K562 (cell line): Measurements from ENCODE around the gene ASIC1. TPM values are rescaled to one million over a fixed set of nuclear protein-coding genes. Genes with fewer than 3 reads are reported as not detected.

Experiments
- ATAC-seq: fragments of 200-7000 bp; cut with Tn5 transposase; 3 replicates; pipeline ENCODE4 v1.9.1; 2020; ENCODE audit warnings: moderate library complexity
- BruUV-seq: library from RNA; stranded (reverse); fragments of 400-500 nt; replicated peaks from 2 replicates; lab custom pipeline; 2021; lab: Mats Ljungman, UMichigan
- CTCF ChIA-PET: fragments of 300-600 bp; formaldehyde crosslinking; extraction: SDS; loops from one replicate; lab custom pipeline; 2021; ENCODE audit warnings: low intra/inter-chr PET ratio; lab: Yijun Ruan, JAX
- POLR2A ChIA-PET: fragments of 300-600, 350-650 bp; sonication (Branson Sonifier 250); formaldehyde crosslinking; extraction: SDS; loops from one replicate; lab custom pipeline; 2021; ENCODE audit warnings: antibody characterized with exemption, inconsistent platforms; lab: Yijun Ruan, JAX
- DNase-seq, 4 experiments: peaks; one replicate each; pipeline versions ENCODE4 v3.0.0 to v3.0.0-alpha.2; 2011 to 2018; ENCODE audit warnings: low spot score in 3 of 4, mixed read lengths in 3 of 4; ENCODE audit errors: extremely low read depth in 1 of 4
- FAIRE-seq: peaks from 2 replicates; lab custom pipeline; 2011; peaks lifted over from hg19 to GRCh38; lab: Jason Lieb, UNC
- H2AFZ ChIP-seq: 2 replicates; pipeline ENCODE4 v1.6.0; 2011; ENCODE audit warnings: low read depth, low read length, control low read depth, inconsistent platforms
- H3K27ac ChIP-seq: fragments of 200-600 bp; 3 replicates; pipeline ENCODE4 v1.8.0; 2011; ENCODE audit warnings: low read depth, mild to moderate bottlenecking, control low read depth, inconsistent platforms, low read length, moderate library complexity, mixed read lengths; ENCODE audit errors: extremely low read depth
- H3K27me3 ChIP-seq, 2 experiments: fragments of 300-600 bp in 1 of 2; 2 replicates in 1 of 2; 3 replicates in 1 of 2; pipeline versions ENCODE4 v1.6.0 to v1.8.0; 2011; ENCODE audit warnings: inconsistent platforms in 2 of 2, low read length in 2 of 2, mild to moderate bottlenecking in 1 of 2, mixed read lengths in 1 of 2, moderate library complexity in 1 of 2; ENCODE audit not compliant: control insufficient read depth in 2 of 2, insufficient read depth in 2 of 2
- H3K36me3 ChIP-seq: fragments of 300-600 bp; 3 replicates; pipeline ENCODE4 v1.8.0; 2011; ENCODE audit warnings: mild to moderate bottlenecking, low read length, inconsistent platforms; ENCODE audit not compliant: control insufficient read depth, insufficient read depth
- H3K4me1 ChIP-seq, 2 experiments: fragments of 200-600 bp in 1 of 2; replicated peaks in 1 of 2; 2 replicates in 1 of 2; 3 replicates in 1 of 2; pipeline versions ENCODE4 v1.5.1 to v1.8.0; 2011; ENCODE audit warnings: inconsistent platforms in 2 of 2, low read length in 2 of 2, mild to moderate bottlenecking in 1 of 2, mixed read lengths in 1 of 2, moderate library complexity in 1 of 2; ENCODE audit not compliant: control insufficient read depth in 2 of 2, insufficient read depth in 2 of 2
- H3K4me2 ChIP-seq: 2 replicates; pipeline ENCODE4 v1.6.1; 2011; ENCODE audit warnings: low read length, control low read depth, inconsistent platforms, mixed read lengths; ENCODE audit not compliant: insufficient read depth
- H3K4me3 ChIP-seq: fragments of 200-600 bp; sonication (generic), shearing (Covaris generic); 2 replicates; pipeline ENCODE4 v1.5.1; 2016; ENCODE audit warnings: control low read depth, inconsistent platforms
- H3K79me2 ChIP-seq: fragments of 200-600 bp; 3 replicates; pipeline ENCODE4 v1.8.0; 2011; ENCODE audit warnings: low read length, inconsistent platforms; ENCODE audit not compliant: control insufficient read depth, insufficient read depth
- H3K9ac ChIP-seq, 2 experiments: 2 replicates each; pipeline versions ENCODE4 v1.6.0 to v1.6.1; 2011; ENCODE audit warnings: low read depth in 2 of 2, low read length in 2 of 2, control low read depth in 1 of 2, inconsistent platforms in 1 of 2, mild to moderate bottlenecking in 1 of 2, mixed read lengths in 1 of 2; ENCODE audit not compliant: insufficient read depth in 1 of 2
- H3K9me1 ChIP-seq: one replicate; pipeline ENCODE4 v1.6.0; 2011; ENCODE audit warnings: inconsistent platforms, mild to moderate bottlenecking, low read length, moderate library complexity; ENCODE audit not compliant: control insufficient read depth, insufficient read depth
- H3K9me3 ChIP-seq: replicated peaks from 2 replicates; pipeline ENCODE4 v1.5.1; 2011; ENCODE audit warnings: low read depth, low read length, inconsistent platforms; ENCODE audit not compliant: control insufficient read depth, insufficient read depth
- H4K20me1 ChIP-seq: replicated peaks from 2 replicates; pipeline ENCODE4 v1.6.1; 2011; ENCODE audit warnings: low read length, inconsistent platforms, mixed read lengths; ENCODE audit not compliant: control insufficient read depth, insufficient read depth
- EGR1 ChIP-seq: fragments of 450-650 bp; conservative IDR thresholded peaks from 2 replicates; pipeline ENCODE4 v1.6.1; 2017; ENCODE audit warnings: mild to moderate bottlenecking
- ESRRA ChIP-seq: fragments of 450-650 bp; IDR thresholded peaks from 2 replicates; pipeline ENCODE4 v1.6.1; 2014; ENCODE audit warnings: low read depth, mild to moderate bottlenecking, moderate library complexity, borderline replicate concordance
- WGBS: fragments of 100-300 bp; shearing (Covaris generic); methylation state at CpG from one replicate; pipeline ENCODE4 v1.1.6; 2016; ENCODE audit warnings: low coverage, mixed read lengths; ENCODE audit not compliant: insufficient coverage; ENCODE audit errors: missing lambda C conversion rate; 5-methylcytosine and 5-hydroxymethylcytosine counted together
- in situ Hi-C: fragments of 300-500 bp; cut with MboI; formaldehyde crosslinking; loops from 4 replicates; pipeline ENCODE4 v1.15.0; 2018; ENCODE audit warnings: inconsistent platforms, mixed read lengths
- intact Hi-C: fragments of 100-400 bp; cut with micrococcal nuclease; formaldehyde crosslinking; loops from 2 replicates; pipeline ENCODE4 v1.14.2; 2022
- polyA plus RNA-seq, 8 experiments: library from polyadenylated mRNA; depleted of rRNA in 4 of 8; stranded (reverse) in 5 of 8; unstranded in 3 of 8; fragments of >200 nt; fragmentation: Nextera tagmentation in 2 of 8; fragmentation: Illumina TruSeq in 1 of 8; extraction: Ambion mirVana in 2 of 8; extraction: Trizol in 1 of 8; gene quantifications; 2 replicates each; pipeline versions ENCODE4 v1.2.1 to v1.2.3, GENCODE V29; 2011 to 2014; ENCODE audit warnings: inconsistent platforms in 1 of 8, missing spikeins in 1 of 8
- total RNA-seq, 7 experiments: library from RNA; depleted of rRNA in 6 of 7; stranded (reverse); fragments of >200 nt in 6 of 7; fragmentation: Illumina TruSeq in 2 of 7; extraction: Trizol in 2 of 7; gene quantifications; 2 replicates each; pipeline versions ENCODE4 v1.2.1 to v1.2.3, GENCODE V29; 2011 to 2021; ENCODE audit warnings: low replicate concordance in 1 of 7
- TF ChIP-seq, protein P1 (sequence below): fragments of 450-650 bp; IDR thresholded peaks from 2 replicates; pipeline ENCODE4 v1.6.1; 2018; ENCODE audit not compliant: partially characterized antibody
- TF ChIP-seq, protein P2 (sequence below): sonication (generic); formaldehyde crosslinking; IDR thresholded peaks from 2 replicates; pipeline ENCODE4 v1.8.0; 2022; ENCODE audit warnings: mild to moderate bottlenecking, low read depth, missing genetic modification reagents

Gene ASIC1
- total and polyA plus RNA-seq, 9 of the 15 experiments (the other 6 are each of a cell fraction or from before 2014, with no cell fraction given), result 0.01 to 1.7 (median 0.45) TPM

DNA sequence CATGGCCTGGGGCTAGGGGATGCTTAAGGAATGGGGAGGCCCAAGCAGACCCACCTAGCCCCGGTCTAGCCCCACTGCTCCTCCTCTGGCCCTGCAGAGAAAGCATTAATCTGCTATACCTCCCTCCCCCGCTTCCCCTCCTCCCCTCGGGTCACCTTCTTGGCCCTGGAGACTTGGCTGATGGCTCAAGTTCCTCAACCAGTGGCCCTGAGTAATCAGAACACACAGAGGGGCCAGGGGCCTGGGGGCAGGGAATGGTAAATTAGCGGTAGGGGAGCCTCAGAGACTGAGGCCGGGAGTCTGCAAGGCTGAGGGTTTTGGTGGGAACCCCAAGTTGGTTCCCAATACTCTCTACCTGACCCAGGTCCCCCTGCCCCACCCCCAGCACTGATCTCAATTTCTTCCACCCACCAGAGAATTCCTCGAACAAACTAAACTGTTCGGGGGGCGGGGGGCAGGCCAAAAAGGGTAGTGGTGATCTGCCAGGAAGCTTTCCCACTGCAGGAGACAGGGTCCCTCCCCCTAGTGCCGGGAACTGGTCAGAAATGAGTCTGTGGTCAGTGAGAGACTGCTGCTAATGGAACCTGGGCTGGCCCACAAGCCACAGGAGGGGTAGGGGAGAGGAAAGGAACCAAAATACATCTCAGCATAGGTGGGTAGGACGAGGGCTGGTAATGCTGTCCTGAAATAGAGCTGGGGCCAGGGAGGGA, 15.0 kb downstream of the ASIC1 start:
- H3K4me3 ChIP-seq, result no peak overlapping the region
- peaks cover 24 to 25% of the 10 kb centered on the region in 2 experiments; a peak in 4 of 5 replicates for H3K4me1 ChIP-seq
- DNase-seq (peak in 3 of 4 experiments; percentile 27 to 67 (median 39)), ATAC-seq (peak; percentile 46), FAIRE-seq (peak; percentile 59)
- WGBS, result 13% methylated on average over 8 of the region's 10 CpGs
- H4K20me1 ChIP-seq, result no peaks in the 10 kb centered on the region
- peak; percentile 38; the same call in 1 of the 2 replicates for TF ChIP-seq ESRRA
- TF ChIP-seq, protein P1, sequence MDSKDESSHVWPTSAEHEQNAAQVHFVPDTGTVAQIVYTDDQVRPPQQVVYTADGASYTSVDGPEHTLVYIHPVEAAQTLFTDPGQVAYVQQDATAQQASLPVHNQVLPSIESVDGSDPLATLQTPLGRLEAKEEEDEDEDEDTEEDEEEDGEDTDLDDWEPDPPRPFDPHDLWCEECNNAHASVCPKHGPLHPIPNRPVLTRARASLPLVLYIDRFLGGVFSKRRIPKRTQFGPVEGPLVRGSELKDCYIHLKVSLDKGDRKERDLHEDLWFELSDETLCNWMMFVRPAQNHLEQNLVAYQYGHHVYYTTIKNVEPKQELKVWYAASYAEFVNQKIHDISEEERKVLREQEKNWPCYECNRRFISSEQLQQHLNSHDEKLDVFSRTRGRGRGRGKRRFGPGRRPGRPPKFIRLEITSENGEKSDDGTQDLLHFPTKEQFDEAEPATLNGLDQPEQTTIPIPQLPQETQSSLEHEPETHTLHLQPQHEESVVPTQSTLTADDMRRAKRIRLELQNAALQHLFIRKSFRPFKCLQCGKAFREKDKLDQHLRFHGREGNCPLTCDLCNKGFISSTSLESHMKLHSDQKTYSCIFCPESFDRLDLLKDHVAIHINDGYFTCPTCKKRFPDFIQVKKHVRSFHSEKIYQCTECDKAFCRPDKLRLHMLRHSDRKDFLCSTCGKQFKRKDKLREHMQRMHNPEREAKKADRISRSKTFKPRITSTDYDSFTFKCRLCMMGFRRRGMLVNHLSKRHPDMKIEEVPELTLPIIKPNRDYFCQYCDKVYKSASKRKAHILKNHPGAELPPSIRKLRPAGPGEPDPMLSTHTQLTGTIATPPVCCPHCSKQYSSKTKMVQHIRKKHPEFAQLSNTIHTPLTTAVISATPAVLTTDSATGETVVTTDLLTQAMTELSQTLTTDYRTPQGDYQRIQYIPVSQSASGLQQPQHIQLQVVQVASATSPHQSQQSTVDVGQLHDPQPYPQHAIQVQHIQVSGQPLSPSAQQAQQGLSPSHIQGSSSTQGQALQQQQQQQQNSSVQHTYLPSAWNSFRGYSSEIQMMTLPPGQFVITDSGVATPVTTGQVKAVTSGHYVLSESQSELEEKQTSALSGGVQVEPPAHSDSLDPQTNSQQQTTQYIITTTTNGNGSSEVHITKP, result peak; percentile 48
- TF ChIP-seq EGR1, result peak; percentile 58
- TF ChIP-seq, protein P2, sequence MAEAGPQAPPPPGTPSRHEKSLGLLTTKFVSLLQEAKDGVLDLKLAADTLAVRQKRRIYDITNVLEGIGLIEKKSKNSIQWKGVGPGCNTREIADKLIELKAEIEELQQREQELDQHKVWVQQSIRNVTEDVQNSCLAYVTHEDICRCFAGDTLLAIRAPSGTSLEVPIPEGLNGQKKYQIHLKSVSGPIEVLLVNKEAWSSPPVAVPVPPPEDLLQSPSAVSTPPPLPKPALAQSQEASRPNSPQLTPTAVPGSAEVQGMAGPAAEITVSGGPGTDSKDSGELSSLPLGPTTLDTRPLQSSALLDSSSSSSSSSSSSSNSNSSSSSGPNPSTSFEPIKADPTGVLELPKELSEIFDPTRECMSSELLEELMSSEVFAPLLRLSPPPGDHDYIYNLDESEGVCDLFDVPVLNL (CRISPR knock-in tag), result no peak
- no TSS peak for BruUV-seq
- no peaks in the 10 kb centered on the region for H3K36me3 ChIP-seq
- H3K9me1 ChIP-seq, result peaks cover 8% of the 10 kb centered on the region
- in situ Hi-C loops (loop anchor here (5.0 kb wide), 1 partner anchor 240 kb away; no protein-coding TSS in a partner anchor), intact Hi-C loops (no loop called here)
- H3K79me2 ChIP-seq, result no peaks in the 10 kb centered on the region
- peaks cover 0 to 6% of the 10 kb centered on the region in 2 experiments; a peak in 1 of 5 replicates for H3K27me3 ChIP-seq
- H3K9ac ChIP-seq, result peak overlapping the region in 1 of 2 experiments; percentile 39; a peak in 1 of 4 replicates
- CTCF ChIA-PET, result interaction anchor here (0.7 to 5.8 kb wide), 2 partner anchors 12 to 104 kb away, joined by 3 to 66 read pairs; no protein-coding TSS in a partner anchor
- POLR2A ChIA-PET, result no interaction called here
- no peak overlapping the region for H3K27ac ChIP-seq
- no peak overlapping the region for H3K4me2 ChIP-seq
- 0 out of 2 replicates have a peak overlapping the region, but pooled peaks have one; percentile 19 for H2AFZ ChIP-seq
- H3K9me3 ChIP-seq, result no peaks in the 10 kb centered on the region
